Neuronal stem cell (in vitro differentiated cells): ENCODE results near the gene ERC1.

ENCODE experiments used
- DNase-seq: peaks from one replicate; pipeline ENCODE4 v3.0.0-alpha.2; 2013; ENCODE audit warnings: low spot score
- H2AFZ ChIP-seq: one replicate; pipeline ENCODE4 v1.6.1; 2013; ENCODE audit warnings: mild to moderate bottlenecking, low read length, inconsistent platforms
- H2AK5ac ChIP-seq: 2 replicates; pipeline ENCODE4 v1.6.1; 2013; ENCODE audit warnings: low read depth, mild to moderate bottlenecking, inconsistent platforms, low read length, moderate library complexity, mixed read lengths
- H2BK120ac ChIP-seq: 2 replicates; pipeline ENCODE4 v1.6.1; 2013; ENCODE audit warnings: low read depth, mild to moderate bottlenecking, inconsistent platforms, low read length, moderate library complexity, mixed read lengths
- H2BK12ac ChIP-seq: one replicate; pipeline ENCODE4 v1.6.1; 2013; ENCODE audit warnings: low read length, inconsistent platforms
- H2BK15ac ChIP-seq: 2 replicates; pipeline ENCODE4 v1.6.1; 2013; ENCODE audit warnings: mild to moderate bottlenecking, low read length, inconsistent platforms, mixed read lengths
- H2BK5ac ChIP-seq: one replicate; pipeline ENCODE4 v1.6.1; 2013; ENCODE audit warnings: inconsistent platforms, mild to moderate bottlenecking, low read length, moderate library complexity
- H3K14ac ChIP-seq: one replicate; pipeline ENCODE4 v1.6.1; 2013; ENCODE audit warnings: low read length, inconsistent platforms
- H3K18ac ChIP-seq: 2 replicates; pipeline ENCODE4 v1.6.1; 2013; ENCODE audit warnings: low read length, inconsistent platforms
- H3K23ac ChIP-seq: 2 replicates; pipeline ENCODE4 v1.6.1; 2013; ENCODE audit warnings: low read depth, mild to moderate bottlenecking, mixed read lengths, low read length, inconsistent platforms; ENCODE audit not compliant: poor library complexity
- H3K27ac ChIP-seq: replicated peaks from 3 replicates; pipeline ENCODE4 v1.5.1; 2013; ENCODE audit warnings: low read length, inconsistent platforms
- H3K27me3 ChIP-seq, 3 experiments: 2 replicates each; pipeline ENCODE4 v1.6.1; 2013; ENCODE audit warnings: low read length in 3 of 3, mild to moderate bottlenecking in 2 of 3, inconsistent platforms in 1 of 3, low read depth in 1 of 3, mixed read lengths in 1 of 3, moderate library complexity in 1 of 3; ENCODE audit not compliant: control insufficient read depth in 3 of 3, insufficient read depth in 3 of 3
- H3K36me3 ChIP-seq, 2 donors: replicated peaks in 1 of 2; 2 replicates each; pipeline ENCODE4 v1.6.1; 2013; ENCODE audit warnings: low read length in 2 of 2; ENCODE audit not compliant: control insufficient read depth in 2 of 2, insufficient read depth in 2 of 2
- H3K4ac ChIP-seq: 2 replicates; pipeline ENCODE4 v1.6.1; 2013; ENCODE audit warnings: inconsistent platforms, mild to moderate bottlenecking, low read length, moderate library complexity
- H3K4me1 ChIP-seq, 2 donors: 1 replicate in 1 of 2; 2 replicates in 1 of 2; pipeline ENCODE4 v1.6.1; 2013; ENCODE audit warnings: low read length in 2 of 2, low read depth in 1 of 2; ENCODE audit not compliant: control insufficient read depth in 2 of 2, insufficient read depth in 1 of 2
- H3K4me2 ChIP-seq: one replicate; pipeline ENCODE4 v1.6.1; 2013; ENCODE audit warnings: mild to moderate bottlenecking, low read length, inconsistent platforms; ENCODE audit not compliant: insufficient read depth, poor library complexity, severe bottlenecking
- H3K4me3 ChIP-seq, 2 donors: 2 replicates each; pipeline ENCODE4 v1.5.1; 2013; ENCODE audit warnings: low read length in 2 of 2, mild to moderate bottlenecking in 2 of 2, inconsistent platforms in 1 of 2, moderate library complexity in 1 of 2
- H3K79me1 ChIP-seq: one replicate; pipeline ENCODE4 v1.6.1; 2013; ENCODE audit warnings: low read depth, mild to moderate bottlenecking, inconsistent platforms, low read length, moderate library complexity
- H3K9ac ChIP-seq: one replicate; pipeline ENCODE4 v1.6.1; 2013; ENCODE audit warnings: mild to moderate bottlenecking, low read depth, low read length, inconsistent platforms; ENCODE audit not compliant: poor library complexity
- H3K9me3 ChIP-seq, 2 donors: replicated peaks in 1 of 2; 2 replicates each; pipeline versions ENCODE3 to v1.6.1; 2013; ENCODE audit warnings: low read length in 2 of 2, mild to moderate bottlenecking in 2 of 2, inconsistent platforms in 1 of 2, low read depth in 1 of 2, mixed read lengths in 1 of 2, moderate library complexity in 1 of 2; ENCODE audit not compliant: control insufficient read depth in 2 of 2, insufficient read depth in 1 of 2
- H4K8ac ChIP-seq: one replicate; pipeline ENCODE4 v1.6.1; 2013; ENCODE audit warnings: low read depth, mild to moderate bottlenecking, inconsistent platforms, low read length, moderate library complexity
- H4K91ac ChIP-seq: one replicate; pipeline ENCODE4 v1.6.1; 2013; ENCODE audit warnings: low read length, low read depth, mild to moderate bottlenecking, inconsistent platforms; ENCODE audit not compliant: poor library complexity
- WGBS, 2 donors: extraction: QIAGEN DNeasy Blood & Tissue Kit; methylation state at CpG; one replicate each; pipeline ENCODE4 v1.1.7; 2013; ENCODE audit warnings: missing lambda C conversion rate in 2 of 2, mixed read lengths in 1 of 2; ENCODE audit not compliant: insufficient read length in 2 of 2, insufficient replicate concordance in 1 of 2; ENCODE audit errors: extremely low coverage in 2 of 2; 5-methylcytosine and 5-hydroxymethylcytosine counted together

Gene ERC1

DNA sequence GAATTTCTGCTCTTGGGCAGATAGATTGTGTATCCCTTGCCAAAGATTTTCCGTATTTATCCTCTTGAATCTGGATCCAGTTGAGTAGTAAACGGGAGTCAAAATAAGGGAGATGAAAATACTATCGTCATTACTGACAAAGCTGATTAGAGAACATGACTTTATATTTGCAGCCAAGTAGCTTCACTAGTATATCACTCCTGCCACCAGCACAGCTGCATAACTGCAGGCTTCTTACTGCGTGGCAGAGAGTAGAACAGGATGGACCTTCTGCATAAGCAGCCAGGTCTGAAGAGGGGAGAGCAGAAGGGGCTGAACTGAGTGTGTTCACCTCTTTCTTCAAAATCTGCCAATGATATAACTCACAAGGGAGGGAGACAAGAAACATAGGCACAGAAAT, 319.6 kb downstream of the ERC1 start:
- Histone ChIP-seq H2BK120ac (no peak overlapping the region), H2BK5ac (no peak overlapping the region), H4K91ac (no peak overlapping the region), H3K14ac (no peak overlapping the region), H2AFZ (no peak overlapping the region), H4K8ac (no peak overlapping the region), H2BK15ac (no peak overlapping the region), H3K23ac (no peak overlapping the region), H3K27me3 (no peaks in the 10 kb centered on the region), H3K27ac (no peak overlapping the region), H3K18ac (no peak overlapping the region), H3K4ac (no peak overlapping the region), H3K4me3 (no peak overlapping the region), H3K4me1 (no peaks in the 10 kb centered on the region), H2AK5ac (no peak overlapping the region), H3K9me3 (peaks cover 0 to 13% of the 10 kb centered on the region in 2 donors), H3K79me1 (no peaks in the 10 kb centered on the region), H3K9ac (no peak overlapping the region), H2BK12ac (no peak overlapping the region), H3K4me2 (no peak overlapping the region), H3K36me3 (no peaks in the 10 kb centered on the region)
- no CpG with 5 or more reads among the region's 4 CpGs for WGBS, 2 donors
- DNase-seq = no peak

DNA sequence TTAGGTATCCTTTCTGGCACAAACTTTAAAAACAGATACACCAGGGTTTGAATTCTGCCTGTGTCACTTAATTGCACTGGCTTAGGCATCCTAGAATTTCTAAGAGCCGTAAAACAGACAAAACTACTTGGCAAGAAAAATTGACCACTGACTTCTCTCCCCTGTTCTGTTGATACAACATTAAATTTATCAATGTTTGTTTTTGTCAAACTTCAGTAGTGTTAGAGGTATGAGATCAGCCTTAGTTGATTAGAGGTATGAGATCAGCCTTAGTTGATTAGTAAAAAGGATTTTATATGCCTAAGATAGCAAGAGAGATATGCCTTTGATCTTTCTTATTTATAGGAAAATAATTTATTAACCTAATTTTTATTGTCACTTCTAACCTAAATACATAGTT, 320.1 kb downstream of the ERC1 start:
- no peaks in the 10 kb centered on the region for H3K4me1 ChIP-seq
- H4K91ac ChIP-seq = no peak overlapping the region
- H3K23ac ChIP-seq = no peak overlapping the region
- peaks cover 0 to 13% of the 10 kb centered on the region in 2 donors for H3K9me3 ChIP-seq
- no peak overlapping the region for H3K4me2 ChIP-seq
- no peaks in the 10 kb centered on the region for H3K27me3 ChIP-seq
- H3K4ac ChIP-seq = no peak overlapping the region
- H3K18ac ChIP-seq = no peak overlapping the region
- H3K27ac ChIP-seq = no peak overlapping the region
- no peaks in the 10 kb centered on the region for H3K79me1 ChIP-seq
- no peak overlapping the region for H4K8ac ChIP-seq
- H3K9ac ChIP-seq = no peak overlapping the region
- H2BK12ac ChIP-seq = no peak overlapping the region
- no peak overlapping the region for H2BK15ac ChIP-seq
- no peaks in the 10 kb centered on the region for H3K36me3 ChIP-seq
- H2BK120ac ChIP-seq = no peak overlapping the region
- no peak overlapping the region for H2AK5ac ChIP-seq
- H3K4me3 ChIP-seq = no peak overlapping the region
- WGBS, 2 donors = no CpG with 5 or more reads among the region's 1 CpG
- H2BK5ac ChIP-seq = no peak overlapping the region
- H3K14ac ChIP-seq = no peak overlapping the region
- DNase-seq = no peak
- no peak overlapping the region for H2AFZ ChIP-seq

DNA sequence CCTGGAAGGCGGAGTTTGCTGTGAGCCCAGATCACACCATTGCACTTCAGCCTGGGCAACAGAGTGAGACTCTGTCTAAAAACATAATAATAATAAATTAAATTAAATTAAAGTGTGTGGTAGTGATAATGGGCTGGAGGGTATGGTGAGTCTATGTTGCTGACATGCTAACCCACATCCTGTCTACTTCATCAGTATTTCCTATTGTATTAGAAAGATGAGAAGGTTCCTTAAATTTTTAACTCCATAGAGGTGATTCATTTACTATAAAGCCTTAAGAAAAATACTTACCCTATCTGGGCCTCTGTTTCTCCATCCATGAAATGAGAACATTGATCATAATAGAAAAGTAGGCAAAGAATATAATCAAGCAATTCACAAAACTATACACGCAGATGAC, 322.9 kb downstream of the ERC1 start:
- Histone ChIP-seq H3K36me3 (no peaks in the 10 kb centered on the region), H3K9me3 (peaks cover 0 to 13% of the 10 kb centered on the region in 2 donors), H3K14ac (no peak overlapping the region), H4K91ac (no peak overlapping the region), H3K79me1 (no peaks in the 10 kb centered on the region), H3K18ac (no peak overlapping the region), H2AFZ (no peak overlapping the region), H3K23ac (no peak overlapping the region), H2AK5ac (no peak overlapping the region), H3K4ac (no peak overlapping the region), H3K9ac (no peak overlapping the region), H4K8ac (no peak overlapping the region), H3K27me3 (no peaks in the 10 kb centered on the region), H2BK120ac (no peak overlapping the region), H3K27ac (no peak overlapping the region), H3K4me1 (peaks cover 3 to 7% of the 10 kb centered on the region in 2 donors), H2BK12ac (no peak overlapping the region), H2BK5ac (no peak overlapping the region), H2BK15ac (no peak overlapping the region), H3K4me2 (no peak overlapping the region), H3K4me3 (no peak overlapping the region)
- WGBS, 2 donors = no CpG with 5 or more reads among the region's 2 CpGs
- DNase-seq = no peak

- Histone ChIP-seq H3K4ac (no peak overlapping the region), H2BK120ac (no peak overlapping the region), H3K23ac (no peak overlapping the region), H2BK15ac (no peak overlapping the region), H3K4me3 (no peak overlapping the region), H3K4me1 (peaks cover 3 to 8% of the 10 kb centered on the region in 2 donors), H3K14ac (no peak overlapping the region), H4K91ac (no peak overlapping the region), H3K36me3 (no peaks in the 10 kb centered on the region), H3K9me3 (peaks cover 0 to 13% of the 10 kb centered on the region in 2 donors), H2AK5ac (no peak overlapping the region), H3K27me3 (no peaks in the 10 kb centered on the region), H3K4me2 (no peak overlapping the region), H2BK5ac (no peak overlapping the region), H3K79me1 (no peaks in the 10 kb centered on the region), H4K8ac (no peak overlapping the region), H3K9ac (no peak overlapping the region), H3K18ac (no peak overlapping the region), H3K27ac (no peak overlapping the region), H2BK12ac (no peak overlapping the region), H2AFZ (no peak overlapping the region)
- DNase-seq = no peak
- WGBS, 2 donors = no CpG with 5 or more reads among the region's 1 CpG
These were observed 323.5 kb downstream of the ERC1 start for GRCh38 chr12:1314523-1314922.
